Activated T-cell treated with anti-CD3 and anti-CD28 coated beads for 4 hours (primary cell): ENCODE data around the gene GDF2.

ENCODE experiments used
- DNase-seq: peaks from one replicate; pipeline ENCODE4 v3.0.0-alpha.2; 2020

Gene GDF2

GRCh38 chr10:47335906-47336305 is 13.7 kb downstream of the GDF2 start:
- DNase-seq: no peak

DNA sequence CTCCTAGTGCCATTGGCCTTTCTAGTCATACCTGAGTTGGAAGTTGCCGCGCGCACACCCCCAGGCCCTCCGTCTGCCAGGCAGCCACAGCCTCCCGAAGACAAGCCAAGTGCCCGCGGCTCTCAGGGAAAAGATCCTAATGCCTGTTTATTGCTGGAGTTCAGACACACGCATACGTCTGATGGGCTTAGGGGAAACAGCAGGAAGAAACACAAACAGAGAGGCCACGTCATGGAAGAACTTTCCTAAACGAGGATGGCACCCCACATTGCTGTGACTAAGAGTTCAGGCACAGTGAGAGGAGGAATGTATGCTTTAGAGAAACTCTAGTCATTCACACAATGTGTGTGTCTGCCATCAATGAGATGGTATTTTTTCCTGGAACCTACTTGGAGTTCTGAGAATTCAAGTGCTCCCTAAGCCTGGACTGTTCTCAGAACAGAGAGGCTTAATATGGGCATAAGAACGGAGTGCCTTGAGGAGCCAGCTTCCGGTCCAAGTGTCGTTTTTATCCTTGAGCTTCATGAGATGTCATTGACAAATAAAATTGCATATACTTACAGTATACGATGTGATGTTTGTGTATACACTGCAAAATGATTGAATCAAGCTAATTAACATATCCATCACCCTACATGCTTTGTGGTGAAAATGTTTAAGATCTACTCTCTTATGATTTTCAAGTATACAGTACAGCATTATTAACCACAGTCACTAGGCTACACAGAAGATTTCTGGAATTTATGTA is 14.3 kb downstream of the GDF2 start:
- DNase-seq: no peak

- DNase-seq: no peak
Measured at GRCh38 chr10:47337310-47337709, 15.1 kb downstream of the GDF2 start.

- DNase-seq: no peak
Measured at GRCh38 chr10:47339186-47339735, 17.0 kb downstream of the GDF2 start.

DNA sequence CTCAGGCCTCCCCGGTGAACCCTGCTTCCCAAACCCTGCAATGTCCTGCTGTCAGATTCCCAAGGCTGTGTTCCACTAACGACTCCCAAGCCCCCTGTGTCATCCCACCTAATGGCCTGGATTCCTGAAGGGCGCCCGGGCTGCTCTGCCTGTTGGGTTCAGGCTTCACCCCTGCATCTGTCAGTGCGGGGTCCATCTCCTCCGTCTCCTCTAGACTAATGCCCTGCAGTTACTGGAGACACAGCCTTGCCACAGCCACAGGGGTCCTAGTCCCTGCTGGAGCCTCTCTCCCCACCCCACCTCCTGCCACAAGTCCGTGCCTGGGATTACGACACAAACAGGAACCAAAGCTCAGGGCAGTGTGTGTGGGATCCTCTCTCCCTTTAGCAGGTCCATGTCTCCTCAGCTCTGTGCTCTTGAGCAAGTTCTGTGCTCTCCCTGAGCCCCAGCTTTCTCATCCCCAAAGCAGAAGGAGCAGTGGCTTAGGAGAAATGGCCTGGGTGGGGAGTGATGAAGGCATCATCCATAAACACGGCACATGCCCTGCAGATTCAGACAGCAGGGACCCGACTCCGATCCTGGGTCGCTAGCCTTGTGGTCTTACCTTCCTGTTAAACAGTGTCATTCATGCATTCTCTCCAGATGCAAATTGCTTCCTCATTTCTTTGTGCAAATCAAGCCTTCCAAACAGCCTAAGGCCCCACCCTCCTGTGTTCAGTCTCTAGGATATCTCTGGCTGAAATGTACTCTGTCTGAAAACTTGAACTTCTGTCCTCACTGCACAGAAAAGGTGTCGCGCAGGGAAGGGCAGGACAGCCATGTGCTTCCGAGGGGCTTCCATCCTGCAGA is 17.7 kb downstream of the GDF2 start:
- no peak for DNase-seq

GRCh38 chr10:47340608-47341170 is 18.4 kb downstream of the GDF2 start:
- DNase-seq: peak; percentile 68

- DNase-seq: no peak
Measured at GRCh38 chr10:47344996-47345870, 23.0 kb downstream of the GDF2 start.

DNA sequence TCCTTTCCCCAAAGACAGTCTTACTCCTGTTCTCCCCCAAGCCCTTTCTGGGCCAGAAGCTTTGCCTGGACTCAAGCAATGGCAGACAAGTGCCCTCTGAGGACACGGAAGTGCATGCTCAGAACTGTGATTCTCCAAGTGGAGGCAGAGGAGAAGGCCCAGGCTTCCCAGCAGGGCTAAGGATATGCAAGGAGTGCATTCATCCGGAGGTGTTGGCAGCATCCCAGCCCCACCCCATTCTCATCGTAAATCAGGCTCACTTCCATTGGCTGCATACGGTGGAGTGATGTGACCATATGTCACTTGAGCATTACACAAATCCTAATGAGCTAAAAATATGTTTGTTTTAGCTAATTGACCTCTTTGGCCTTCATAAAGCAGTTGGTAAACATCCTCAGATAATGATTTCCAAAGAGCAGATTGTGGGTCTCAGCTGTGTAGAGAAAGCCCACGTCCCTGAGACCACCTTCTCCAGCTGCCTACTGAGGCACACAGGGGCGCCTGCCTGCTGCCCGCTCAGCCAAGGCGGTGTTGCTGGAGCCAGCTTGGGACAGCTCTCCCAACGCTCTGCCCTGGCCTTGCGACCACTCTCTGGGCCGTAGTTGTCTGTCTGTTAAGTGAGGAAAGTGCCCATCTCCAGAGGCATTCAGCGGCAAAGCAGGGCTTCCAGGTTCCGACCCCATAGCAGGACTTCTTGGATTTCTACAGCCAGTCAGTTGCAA is 24.5 kb downstream of the GDF2 start:
- DNase-seq: no peak

- no peak for DNase-seq
Measured at GRCh38 chr10:47347303-47347675, 25.0 kb downstream of the GDF2 start.

DNA sequence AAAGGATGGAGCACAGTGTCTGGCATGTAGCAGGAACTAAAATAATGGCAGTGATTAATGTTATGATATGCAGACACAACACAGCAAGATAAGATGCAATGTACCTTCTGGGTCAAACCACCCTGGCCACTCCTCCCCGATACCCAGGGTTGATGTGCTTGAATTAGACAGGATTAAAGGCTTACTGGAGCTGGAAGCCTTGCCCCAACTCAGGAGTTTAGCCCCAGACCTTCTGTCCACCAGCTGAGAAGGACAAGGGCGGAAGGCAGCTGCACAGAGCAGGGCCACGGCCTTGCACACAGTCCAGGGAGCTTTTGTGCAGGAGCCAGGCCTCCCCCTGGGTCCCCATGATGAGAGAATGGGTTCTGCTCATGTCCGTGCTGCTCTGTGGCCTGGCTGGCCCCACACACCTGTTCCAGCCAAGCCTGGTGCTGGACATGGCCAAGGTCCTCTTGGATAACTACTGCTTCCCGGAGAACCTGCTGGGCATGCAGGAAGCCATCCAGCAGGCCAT is 25.9 kb downstream of the GDF2 start, which contains the start of gene RBP3:
TSS of gene RBP3 (plus strand) at position 226 of the 514 bp plus-strand sequence. CDS start at position 348, 122 bp downstream.
- no peak for DNase-seq

DNA sequence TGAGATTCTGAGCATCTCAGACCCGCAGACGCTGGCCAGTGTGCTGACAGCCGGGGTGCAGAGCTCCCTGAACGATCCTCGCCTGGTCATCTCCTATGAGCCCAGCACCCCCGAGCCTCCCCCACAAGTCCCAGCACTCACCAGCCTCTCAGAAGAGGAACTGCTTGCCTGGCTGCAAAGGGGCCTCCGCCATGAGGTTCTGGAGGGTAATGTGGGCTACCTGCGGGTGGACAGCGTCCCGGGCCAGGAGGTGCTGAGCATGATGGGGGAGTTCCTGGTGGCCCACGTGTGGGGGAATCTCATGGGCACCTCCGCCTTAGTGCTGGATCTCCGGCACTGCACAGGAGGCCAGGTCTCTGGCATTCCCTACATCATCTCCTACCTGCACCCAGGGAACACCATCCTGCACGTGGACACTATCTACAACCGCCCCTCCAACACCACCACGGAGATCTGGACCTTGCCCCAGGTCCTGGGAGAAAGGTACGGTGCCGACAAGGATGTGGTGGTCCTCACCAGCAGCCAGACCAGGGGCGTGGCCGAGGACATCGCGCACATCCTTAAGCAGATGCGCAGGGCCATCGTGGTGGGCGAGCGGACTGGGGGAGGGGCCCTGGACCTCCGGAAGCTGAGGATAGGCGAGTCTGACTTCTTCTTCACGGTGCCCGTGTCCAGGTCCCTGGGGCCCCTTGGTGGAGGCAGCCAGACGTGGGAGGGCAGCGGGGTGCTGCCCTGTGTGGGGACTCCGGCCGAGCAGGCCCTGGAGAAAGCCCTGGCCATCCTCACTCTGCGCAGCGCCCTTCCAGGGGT is 26.6 kb downstream of the GDF2 start:
- no peak for DNase-seq

DNA sequence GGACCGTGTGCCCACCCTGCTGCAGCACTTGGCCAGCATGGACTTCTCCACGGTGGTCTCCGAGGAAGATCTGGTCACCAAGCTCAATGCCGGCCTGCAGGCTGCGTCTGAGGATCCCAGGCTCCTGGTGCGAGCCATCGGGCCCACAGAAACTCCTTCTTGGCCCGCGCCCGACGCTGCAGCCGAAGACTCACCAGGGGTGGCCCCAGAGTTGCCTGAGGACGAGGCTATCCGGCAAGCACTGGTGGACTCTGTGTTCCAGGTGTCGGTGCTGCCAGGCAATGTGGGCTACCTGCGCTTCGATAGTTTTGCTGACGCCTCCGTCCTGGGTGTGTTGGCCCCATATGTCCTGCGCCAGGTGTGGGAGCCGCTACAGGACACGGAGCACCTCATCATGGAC is 27.3 kb downstream of the GDF2 start:
- no peak for DNase-seq

- no peak for DNase-seq
Measured at GRCh38 chr10:47349941-47350371, 27.7 kb downstream of the GDF2 start.

GRCh38 chr10:47350671-47351640 is 28.7 kb downstream of the GDF2 start:
- no peak for DNase-seq

DNA sequence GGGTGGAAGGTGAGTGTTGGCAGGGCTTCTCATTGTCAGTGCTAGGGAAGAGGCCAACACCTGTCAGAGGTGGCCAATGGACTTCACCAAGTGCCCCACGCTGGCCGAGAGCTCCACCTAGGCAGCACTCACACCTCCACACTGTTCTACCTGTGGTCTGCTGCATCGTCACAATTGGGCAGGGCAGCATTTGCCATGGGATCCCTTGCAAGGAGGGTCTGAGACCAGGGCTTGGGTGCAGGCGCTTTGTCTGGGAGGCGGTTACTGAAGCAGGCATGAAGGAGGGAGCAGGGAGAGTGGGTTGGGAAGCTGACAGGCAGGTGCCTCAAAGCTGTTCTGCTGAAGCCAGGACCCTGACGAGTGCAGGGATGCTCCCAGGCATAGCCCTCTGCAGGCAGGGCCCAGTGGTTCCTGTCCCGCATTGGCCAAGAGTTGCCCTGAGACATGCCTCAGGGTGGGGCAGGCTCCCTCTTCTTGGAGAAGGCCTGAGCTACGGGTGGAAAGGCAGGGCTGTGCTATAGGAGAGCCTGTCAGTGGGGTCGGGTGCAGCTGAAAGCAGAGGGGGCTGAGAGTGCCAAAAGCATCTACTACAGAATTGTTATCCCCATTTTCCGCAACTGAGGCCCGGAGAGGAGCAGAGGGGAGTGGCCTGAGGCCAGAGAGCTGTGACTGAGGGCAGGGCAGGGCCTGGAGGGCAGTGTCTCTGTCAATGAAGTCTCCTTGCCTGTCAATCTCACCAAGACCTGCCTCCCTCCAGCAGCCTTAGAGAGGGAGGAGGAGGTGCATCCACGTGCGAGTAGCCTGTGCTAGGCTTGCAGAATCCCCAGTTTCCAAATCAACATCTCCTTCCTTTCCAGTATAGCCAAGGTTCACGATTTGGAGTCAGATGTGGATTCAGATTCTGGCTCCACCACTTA is 29.9 kb downstream of the GDF2 start:
- DNase-seq: no peak

GRCh38 chr10:47353351-47353750 is 31.1 kb downstream of the GDF2 start:
- no peak for DNase-seq

- DNase-seq: no peak
Measured at GRCh38 chr10:47354165-47354564, 31.9 kb downstream of the GDF2 start.

DNA sequence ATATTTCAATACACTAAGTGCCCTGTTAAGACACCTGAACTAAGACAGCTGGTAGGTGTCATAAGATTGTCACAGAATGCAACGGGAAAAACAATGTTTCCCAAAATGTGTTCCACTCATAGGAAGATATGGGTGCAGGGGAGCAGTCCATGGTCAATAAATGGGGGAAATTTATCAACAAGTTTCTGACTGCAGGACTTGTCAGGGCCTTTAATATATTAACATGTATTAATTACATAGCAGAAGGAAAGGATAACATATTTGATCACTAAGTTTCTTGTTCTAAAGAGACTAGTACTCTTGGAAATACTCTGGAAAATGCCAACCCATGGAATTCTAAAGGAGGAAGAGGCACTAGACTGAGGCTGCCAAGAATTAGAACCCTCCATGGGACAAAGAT is 32.6 kb downstream of the GDF2 start:
- DNase-seq: no peak
